ENCODE results near the gene MATN1. TPM values are rescaled to one million over a fixed set of nuclear protein-coding genes. Genes with fewer than 3 reads are reported as not detected.

Gene MATN1
- total RNA-seq, 1 donor from 2014 or later, result not detected

Small RNA genes within 50 kb of the gene (microRNA-seq; reads per million reads assigned to microRNA genes)
- gene MIR4420, result not detected

Other genes with a start within 250 kb of the MATN1 start
- 14.2 TPM for gene LAPTM5, start 34.2 kb upstream of the MATN1 start, total RNA-seq
- gene SDC3, start 185.2 kb upstream of the MATN1 start, total RNA-seq, result 29.7 TPM